B cell (primary cell): ENCODE data around the gene SPHK1.
"Not testable (repeated sequence)": the region's sequence is repeated elsewhere in the genome, so short reads cannot be mapped to it uniquely, and the experiment has no call there.

Experiments
- EZH2 ChIP-seq: IDR thresholded peaks from 2 replicates; pipeline ENCODE4 v1.6.1; 2012; ENCODE audit warnings: borderline replicate concordance, low read depth, mild to moderate bottlenecking, moderate library complexity, low read length; ENCODE audit not compliant: insufficient read depth, poor library complexity, severe bottlenecking
- TF ChIP-seq, protein P1 (sequence below): fragments of 200-600 bp; IDR thresholded peaks from one replicate; pipeline ENCODE4 v1.8.0; 2022; ENCODE audit warnings: antibody characterized with exemption, mild to moderate bottlenecking

DNA sequence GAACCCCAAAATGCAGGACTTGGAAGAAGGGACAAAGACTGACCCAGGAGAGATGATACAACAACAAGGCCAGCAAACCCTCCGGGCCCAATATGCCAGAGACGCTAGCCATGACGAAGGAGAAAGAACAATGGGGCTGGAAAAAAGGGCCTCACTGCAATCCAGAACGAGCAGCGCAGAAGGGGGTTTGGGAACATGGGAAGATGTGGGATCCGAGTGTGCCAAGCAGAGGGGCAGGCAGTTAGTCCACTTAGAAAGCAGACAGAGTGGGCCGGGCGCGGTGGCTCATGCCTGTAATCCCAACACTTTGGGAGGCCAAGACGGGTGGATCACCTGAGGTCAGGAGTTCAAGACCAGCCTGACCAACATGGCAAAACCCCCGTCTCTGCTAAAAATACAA is 37.5 kb upstream of the SPHK1 start:
- TF ChIP-seq, protein P1, sequence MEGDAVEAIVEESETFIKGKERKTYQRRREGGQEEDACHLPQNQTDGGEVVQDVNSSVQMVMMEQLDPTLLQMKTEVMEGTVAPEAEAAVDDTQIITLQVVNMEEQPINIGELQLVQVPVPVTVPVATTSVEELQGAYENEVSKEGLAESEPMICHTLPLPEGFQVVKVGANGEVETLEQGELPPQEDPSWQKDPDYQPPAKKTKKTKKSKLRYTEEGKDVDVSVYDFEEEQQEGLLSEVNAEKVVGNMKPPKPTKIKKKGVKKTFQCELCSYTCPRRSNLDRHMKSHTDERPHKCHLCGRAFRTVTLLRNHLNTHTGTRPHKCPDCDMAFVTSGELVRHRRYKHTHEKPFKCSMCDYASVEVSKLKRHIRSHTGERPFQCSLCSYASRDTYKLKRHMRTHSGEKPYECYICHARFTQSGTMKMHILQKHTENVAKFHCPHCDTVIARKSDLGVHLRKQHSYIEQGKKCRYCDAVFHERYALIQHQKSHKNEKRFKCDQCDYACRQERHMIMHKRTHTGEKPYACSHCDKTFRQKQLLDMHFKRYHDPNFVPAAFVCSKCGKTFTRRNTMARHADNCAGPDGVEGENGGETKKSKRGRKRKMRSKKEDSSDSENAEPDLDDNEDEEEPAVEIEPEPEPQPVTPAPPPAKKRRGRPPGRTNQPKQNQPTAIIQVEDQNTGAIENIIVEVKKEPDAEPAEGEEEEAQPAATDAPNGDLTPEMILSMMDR: not testable (repeated sequence)
- not testable (repeated sequence) for TF ChIP-seq EZH2
